ENCODE data around the gene TBC1D16.

GRCh38 chr17:79913451-79913850 is 122.2 kb downstream of the TBC1D16 start:
- no peak for TF ChIP-seq CTCF (conservative IDR thresholded peaks at IDR 0.05; ENCODE audit: low read length)
- TF ChIP-seq EZH2phosphoT487 (IDR thresholded peaks at IDR 0.05; ENCODE audit: borderline replicate concordance): no peak

All from Loucy (cell line).